NCI-H2171 (cell line): Measurements from ENCODE around the gene ZNF618.
A peak's percentile ranks its signal among the peaks of the same experiment; 100 is the strongest.

Source experiments
- DNase-seq: peaks from one replicate; lab custom pipeline; 2025; lab: John Stamatoyannopoulos, UW

ZNF618 gene

DNA sequence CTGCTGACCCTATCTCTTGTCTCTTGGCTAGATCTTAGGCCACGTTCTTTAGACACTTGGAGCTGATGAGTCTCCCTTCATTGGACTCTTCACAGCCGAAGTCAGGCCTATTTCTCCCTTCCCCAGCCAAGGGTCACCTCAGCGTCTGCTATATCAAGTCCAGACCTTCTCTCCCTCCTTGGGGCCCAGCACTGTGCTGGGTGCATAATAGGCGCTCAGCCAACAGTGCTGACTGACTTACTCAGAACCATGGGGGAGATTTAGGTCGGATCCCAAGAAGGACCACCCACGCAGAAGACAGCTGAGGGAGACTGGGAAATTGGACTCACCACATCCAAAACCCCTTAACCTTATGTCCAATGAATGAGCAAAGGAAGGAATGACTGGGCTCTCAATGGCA, 207.6 kb downstream of the ZNF618 start:
- no peak for DNase-seq

DNA sequence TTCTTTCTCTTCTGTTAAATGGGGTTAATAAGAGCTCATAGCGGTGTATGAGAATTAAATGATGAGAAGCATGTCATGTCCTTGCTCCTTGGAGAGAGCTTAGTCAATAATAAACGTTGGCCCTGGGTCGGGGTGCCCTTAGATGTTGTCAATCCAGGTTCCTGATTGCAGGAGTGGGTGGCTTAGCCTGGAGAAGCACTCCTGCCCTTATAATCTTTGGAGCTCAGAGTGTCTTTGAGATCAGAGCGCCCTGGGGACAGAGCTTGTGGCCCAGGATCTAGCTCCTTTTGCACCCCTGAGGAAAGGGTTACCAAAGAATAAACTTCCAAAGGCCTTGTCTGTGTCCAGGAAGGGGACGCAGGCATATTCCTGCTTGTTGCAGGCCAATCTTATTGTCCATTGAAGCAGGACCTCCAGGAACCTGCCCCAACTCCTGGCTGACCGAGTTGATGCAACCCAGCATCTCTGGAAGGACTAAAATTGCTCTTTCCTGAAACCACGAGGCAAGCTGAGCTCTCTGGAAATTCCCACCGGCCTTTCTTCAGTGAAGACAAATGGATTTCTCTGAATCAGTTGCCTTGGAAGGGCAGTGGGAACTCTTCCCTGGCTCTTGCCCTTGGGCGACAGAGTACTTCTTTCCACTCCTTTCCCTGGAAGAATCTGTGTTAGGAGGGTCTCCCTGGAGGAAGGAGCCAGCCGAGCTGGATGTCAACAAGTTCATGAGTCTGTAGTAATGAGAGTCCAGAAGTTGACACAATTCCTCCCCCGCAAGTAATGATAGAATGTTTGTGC, 208.4 kb downstream of the ZNF618 start:
- DNase-seq = no peak

DNA sequence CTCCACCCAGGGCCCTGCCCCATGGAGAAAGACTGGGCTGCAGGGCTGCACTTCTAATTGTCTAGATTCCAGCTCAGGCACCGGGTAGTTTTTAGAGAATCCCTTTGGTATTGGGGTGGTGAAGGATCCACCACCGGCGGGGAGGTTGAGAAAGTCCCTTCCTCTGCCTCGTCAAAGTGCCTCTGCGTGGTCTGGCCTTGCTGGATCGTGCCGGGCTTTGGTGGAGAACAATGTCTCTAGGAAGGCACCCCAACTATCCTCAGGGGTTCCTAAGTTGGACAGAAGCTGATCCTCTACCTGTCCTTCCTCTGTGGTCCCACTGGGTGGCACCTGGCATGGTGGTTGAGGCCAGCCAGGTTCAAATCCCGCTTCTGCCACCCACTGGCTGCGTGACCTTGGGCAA, 209.3 kb downstream of the ZNF618 start:
- DNase-seq = no peak

DNA sequence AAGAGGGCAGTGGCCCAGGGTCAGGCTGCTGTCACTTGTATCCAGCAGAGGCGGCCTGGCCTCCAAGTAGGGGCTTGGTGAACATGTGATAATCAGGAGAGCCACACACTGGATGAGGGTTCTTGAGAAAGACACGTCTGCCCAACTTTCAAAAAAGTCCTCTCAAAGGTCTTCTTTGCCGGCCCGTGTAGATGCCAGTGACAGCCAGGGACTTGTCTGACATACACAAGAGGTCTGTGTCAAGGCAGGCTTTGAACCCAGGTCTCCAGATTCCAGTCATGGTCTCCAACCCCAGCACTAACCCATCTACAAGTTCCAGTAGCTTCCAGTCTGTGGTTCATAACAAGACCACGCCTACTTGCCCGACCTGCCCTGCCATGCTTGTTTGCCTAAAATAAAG, 209.9 kb downstream of the ZNF618 start:
- no peak for DNase-seq

DNA sequence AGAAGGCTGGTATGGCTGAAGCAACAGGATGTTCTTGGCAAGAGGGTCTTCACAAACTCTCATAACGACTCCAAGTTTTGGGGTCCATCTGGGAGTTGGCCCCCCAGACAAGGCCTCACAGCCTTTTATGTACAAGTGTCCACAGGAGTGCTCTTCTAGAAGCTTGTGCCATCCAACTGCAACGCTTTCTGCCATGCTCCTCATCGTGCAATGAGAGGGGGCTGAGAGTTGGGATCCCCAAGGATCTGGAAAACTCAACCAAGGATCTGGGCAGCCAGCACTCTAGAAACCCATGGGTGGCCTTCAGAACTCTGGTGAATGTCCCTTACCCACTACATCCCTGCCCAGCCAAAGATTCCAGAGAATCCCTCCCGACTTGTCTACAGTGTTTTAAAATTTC, 210.5 kb downstream of the ZNF618 start:
- no peak for DNase-seq

DNA sequence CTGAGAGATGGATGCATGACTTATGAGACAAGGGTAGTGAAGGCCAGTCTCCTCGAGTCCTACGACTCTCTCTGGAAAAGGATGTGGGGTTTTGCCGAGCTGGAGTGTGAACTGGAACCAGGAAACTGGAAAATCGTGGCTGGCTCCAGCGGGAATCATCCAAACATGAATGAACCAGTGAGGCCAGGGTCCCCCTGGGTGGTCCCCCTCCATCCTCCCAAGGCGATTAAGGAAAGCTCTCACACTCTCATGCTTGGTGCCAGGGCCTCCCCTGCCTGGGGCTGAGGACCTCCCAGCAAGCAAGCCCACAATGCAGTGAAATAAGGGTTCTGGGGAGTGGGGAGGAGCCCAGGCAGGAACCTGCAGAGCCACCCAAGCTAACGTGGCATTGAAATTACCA, 211.6 kb downstream of the ZNF618 start:
- DNase-seq = no peak

DNA sequence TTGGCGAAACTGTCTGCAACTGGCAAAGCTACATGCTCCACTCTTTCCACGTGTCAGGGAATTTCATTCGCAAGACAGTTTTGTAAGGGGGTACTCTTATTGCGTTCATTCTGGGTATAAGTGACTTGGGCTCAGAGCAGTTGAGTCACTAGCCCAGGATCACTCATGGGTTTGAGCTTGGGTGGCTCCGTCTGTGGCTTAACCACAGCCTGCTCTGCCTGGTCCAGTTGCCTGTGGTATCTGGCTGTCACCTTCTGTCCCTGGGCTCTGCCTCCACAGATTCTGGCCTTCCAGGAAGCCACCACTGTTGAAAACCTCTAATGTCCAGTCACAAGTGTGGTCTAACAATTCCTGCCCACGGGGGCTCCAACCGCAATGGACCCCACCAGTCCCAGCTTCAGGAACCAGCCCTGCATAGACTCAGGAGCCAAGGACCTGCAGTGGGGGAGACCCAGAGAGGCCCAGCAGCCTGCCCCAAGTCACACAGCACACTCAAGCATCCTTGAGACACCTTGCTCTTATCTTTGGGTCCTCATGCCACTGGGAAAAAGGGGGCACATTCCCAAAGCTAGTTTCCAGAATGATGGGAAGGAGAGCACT, 212.6 kb downstream of the ZNF618 start:
- no peak for DNase-seq

DNA sequence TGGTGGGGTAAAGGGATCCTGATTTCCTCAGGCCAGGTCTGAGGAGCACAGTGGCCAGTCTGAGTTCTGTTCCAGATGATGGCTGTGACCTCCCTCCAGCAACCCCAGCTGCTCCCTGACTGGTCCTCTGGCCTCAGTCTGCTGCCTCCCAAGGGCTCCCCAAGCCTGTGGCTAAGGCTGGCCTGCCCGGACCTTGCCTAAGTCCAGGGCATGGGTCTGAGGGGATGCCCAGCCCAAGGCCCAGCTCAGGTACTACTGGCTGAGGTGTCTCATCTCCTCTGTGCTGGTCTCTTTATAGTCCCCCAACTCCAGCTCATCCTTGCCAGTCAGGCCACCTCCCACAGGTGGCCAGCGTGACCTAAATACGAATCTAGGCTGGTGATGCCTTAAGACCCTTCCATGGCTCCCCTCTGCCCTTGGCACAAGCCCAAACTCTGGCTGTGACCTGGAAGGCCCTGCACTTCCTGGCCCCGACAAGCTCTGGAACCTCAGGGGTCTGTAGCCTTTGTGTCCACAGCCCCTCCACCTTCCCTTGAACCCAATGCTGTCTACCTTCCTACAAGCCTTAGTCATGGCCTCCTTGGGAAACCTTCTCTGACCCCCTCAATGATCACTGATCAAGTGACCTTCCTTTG, 213.2 kb downstream of the ZNF618 start:
- DNase-seq = no peak

DNA sequence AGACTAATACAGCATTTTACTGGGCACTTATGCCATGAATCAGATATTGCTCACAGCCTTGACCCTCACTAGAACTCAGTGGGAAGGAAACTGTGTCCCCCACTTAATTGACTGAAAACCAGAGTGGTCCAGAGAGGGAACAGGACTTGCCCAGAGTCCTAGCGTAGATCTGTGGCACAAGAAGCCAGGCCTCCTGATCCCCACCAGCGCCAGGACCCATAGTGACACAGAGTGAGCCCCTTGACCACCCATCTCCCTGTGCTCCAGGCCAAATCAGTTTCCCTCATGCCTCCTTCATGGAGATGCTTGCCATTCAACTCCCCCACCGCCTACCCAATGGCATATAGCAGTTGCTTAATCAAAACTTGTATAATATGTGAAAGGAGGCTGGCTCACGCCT, 214.7 kb downstream of the ZNF618 start:
- no peak for DNase-seq

DNA sequence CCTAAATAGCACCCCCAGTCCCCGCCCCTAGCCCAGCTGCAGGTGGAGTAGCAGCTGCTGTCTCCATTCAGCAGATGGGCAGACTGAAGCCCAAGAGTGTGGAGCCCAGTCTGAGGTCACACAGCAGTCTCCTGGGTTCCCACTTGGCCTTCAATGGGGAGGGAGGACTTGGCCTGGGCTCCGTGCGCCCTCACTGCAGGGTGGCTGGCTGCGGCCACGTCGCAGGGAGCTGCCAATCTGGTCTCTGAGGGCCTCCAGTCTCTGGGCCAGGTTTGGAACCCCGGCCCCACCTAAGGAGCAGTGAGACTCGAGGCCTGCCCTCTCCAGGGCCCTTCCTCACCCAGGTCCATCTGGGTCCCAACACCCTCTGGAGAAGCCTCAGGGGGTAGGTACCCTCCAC, 215.6 kb downstream of the ZNF618 start:
- DNase-seq = no peak

DNA sequence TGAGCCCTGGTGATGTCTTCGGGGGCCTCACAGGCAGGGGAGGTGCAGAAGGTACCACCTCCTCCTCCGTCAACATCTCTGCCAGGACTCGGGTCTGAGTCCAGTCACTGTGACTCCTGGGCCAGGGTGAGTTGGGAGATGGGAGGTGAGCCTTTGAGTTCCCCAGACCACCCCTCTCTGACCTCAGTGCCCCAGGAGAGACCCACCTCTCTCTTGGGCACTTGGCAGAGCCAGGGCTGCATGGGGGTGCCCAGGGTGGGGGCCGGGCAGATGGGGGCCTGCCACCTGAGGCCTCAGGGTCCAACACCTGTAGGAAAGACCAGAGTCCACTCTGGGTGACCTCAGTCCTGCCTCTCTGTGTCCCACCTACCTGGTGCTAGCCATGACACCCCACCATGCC, 216.2 kb downstream of the ZNF618 start:
- no peak for DNase-seq

DNA sequence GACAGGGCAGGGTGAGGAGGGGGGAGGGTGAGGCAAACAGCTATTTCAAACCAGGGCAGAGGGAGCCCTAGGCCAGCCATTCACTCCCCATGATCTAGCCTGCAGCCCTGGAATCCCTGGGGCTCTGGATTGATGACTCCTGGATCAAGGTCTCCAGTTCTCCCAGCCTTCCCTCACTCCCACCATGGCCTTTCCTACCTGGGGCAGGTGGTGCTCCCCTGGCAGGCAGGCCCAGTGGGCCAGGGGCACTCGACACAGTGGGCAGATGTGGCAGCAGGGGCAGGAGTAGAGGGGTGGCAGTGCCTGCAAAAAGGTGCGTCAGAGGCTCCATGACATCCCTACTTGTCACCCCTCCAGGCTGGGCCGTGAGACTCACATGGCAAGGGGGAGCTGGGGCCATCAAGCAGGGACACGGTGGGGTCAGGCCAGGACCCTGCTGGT, 216.9 kb downstream of the ZNF618 start:
- DNase-seq = no peak

DNA sequence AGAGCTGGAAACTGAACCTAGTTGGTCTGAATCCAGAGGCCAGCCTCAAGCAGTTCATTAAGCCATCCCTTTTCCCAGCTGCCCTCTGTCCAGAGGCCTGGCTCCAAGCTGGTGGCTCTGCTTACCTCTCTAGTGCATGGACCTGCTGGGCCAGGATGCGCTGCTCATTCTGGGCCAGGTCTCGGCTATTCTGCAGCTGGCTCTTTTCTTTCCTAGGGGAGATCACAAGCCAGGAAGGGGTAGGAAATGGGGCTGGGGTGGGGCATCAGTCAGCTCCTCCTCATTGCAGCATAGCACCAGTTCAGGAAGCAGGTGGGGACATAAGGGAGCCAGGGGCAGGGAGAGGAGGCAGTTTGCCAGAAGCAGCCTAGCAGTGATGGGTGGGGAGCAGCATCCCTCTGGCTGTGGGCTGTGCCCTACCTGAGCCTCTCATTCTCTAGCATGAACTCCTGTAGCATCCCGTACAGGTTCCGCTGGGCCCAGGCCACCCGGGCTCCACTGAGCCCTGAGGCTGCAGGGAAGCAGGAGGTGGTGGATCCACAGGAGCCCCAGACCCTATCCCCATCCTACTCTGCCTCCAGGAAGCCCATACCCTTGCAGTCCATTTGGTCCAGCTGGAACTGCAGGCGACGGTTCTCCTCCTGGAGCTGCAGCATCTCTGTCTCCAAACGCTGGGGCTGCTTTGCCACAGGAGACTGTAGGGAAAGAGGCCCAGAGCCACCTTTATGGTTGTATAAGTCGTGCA, 217.8 kb downstream of the ZNF618 start:
- DNase-seq = no peak

DNA sequence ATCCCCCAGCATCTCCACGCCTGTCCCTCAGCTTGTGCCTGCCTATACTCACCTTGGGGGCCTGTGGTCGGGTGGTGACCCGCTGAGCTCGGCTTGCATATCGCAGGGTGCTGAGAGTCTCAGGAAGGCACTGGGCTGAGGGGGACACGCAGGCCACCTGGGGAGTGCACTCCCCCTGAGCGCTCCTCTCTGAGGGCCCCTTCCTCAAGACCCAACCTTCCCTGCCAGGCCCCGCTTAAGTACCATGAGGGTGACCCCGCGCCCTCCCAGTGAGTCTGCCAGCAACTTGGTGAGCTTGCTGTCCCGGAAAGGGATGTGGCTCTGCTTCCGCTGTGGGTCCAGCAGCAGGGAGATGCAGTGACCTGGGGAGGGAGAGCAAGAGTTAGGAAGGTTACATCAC, 218.9 kb downstream of the ZNF618 start:
- no peak for DNase-seq

DNA sequence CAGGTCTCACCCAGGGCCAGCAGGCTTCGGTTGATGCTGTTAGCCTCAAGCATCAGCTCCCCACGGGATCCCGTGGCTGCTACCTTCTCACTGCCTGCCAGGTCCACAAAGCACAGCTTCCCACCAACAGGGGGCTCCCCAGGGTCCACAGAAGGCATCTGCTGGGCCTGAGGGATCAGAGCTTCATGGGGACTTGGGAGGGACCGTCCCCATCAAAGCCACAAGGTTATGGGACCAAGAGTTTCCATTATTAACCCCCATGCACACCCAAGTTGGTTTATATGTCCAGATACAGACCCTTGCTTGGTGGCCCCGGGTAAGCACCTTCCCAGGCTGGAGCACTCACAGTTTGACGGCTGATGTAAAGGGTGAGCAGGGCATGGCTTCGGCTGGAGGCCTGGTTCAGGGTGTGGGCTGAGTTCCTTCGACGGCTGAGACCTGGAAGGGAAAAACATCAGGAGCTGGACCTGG, 220.0 kb downstream of the ZNF618 start:
- DNase-seq = no peak

DNA sequence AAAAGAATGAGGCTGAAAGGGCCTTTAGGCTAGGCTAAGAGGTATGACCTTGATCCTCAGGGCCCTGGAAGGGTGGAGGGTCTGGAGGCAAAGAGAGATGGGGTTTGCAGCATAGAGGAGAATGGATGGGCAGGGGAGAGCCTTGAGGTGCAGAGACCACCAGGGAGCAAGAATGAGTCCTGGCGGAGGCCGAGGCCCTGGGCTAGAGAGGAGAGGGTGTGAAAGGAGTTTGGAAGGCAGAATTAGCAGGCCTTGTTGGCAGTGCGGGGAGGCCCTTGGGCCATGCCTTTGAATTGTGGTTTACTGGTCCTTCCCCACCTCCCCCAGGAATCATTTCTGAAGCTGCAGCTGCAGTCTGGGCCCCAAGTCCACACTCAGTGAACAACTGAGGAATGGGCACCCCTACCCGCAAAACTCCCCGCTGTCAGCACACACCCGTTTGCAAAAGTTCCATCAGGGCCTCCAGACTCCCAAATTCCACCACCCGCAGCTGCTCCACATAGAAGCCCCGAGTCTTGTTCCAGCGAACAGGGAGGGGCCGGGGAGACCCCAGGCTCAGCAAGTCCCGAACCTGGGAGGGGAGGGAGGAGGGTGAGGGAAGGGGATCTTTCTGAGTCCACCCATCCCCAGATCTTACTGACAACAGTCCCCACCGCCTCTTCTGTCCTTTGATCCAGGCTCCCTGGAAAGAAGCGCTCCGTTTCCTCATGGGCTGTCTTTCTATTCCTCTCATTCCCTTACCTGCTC, 220.9 kb downstream of the ZNF618 start:
- no peak for DNase-seq

DNA sequence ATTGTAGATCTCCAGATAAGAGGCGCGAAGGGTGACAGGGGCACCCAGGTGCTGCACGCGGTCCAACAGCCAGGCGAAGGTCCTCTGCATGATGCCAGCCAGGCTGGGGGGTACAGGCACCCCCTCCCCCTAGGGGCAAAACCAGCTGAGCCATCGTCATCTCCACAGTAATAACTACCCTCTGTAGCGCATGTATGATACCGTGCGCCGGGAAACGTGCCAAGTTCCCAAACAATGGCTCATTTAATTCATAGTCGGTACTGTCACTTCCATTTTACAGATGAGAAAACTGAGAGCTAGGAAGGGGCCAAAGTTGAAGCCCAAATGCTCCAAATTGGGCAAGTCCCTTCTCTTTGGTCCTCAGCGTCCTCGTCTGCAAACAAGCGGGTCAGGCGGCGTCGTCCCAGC, 221.5 kb downstream of the ZNF618 start:
- peak; percentile 20 for DNase-seq

DNA sequence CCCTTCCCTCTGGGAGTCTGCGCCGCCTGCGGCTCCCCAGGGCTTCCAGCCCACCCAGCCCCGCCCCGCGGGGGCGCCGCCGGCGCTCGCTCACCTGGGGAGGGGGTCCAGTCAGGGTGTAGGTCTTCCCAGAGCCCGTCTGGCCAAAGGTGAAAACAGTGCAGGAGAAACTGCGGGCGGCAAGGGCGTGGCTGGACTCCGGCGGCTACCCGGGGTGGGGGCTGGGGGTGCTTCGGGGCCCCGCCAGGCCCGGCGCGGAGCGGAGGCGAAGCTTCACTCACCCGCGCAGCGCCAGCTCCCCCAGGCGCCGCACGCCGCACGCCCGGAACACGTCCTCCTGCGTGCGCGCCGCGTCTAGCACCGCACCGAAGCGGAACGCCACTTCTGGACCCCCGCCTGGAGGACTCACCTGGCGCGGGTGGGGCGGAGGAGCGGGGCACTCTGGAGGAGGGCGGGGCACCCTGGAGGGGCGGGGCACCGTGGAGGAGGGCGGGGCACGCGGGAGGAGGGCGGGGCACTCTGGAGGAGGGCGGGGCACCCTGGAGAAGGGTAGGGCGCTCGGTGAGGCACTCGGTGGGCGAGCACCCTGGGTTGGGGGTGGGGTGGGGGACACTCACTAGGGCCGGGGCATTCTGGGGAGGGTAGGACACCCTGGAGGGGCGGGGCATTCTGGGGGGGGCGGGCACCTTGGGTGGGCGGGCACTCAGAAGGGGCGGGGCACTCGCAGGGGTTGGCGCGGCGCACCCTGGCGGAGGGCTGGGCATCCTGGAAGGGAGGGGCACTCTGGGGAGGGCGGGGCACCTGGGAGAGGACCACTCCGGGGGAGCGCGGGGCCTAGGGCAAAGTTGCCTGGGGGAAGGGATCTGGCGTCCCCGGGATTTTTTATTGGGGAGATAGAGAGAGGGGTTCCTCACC, 222.2 kb downstream of the ZNF618 start:
- DNase-seq = peak; percentile 93

DNA sequence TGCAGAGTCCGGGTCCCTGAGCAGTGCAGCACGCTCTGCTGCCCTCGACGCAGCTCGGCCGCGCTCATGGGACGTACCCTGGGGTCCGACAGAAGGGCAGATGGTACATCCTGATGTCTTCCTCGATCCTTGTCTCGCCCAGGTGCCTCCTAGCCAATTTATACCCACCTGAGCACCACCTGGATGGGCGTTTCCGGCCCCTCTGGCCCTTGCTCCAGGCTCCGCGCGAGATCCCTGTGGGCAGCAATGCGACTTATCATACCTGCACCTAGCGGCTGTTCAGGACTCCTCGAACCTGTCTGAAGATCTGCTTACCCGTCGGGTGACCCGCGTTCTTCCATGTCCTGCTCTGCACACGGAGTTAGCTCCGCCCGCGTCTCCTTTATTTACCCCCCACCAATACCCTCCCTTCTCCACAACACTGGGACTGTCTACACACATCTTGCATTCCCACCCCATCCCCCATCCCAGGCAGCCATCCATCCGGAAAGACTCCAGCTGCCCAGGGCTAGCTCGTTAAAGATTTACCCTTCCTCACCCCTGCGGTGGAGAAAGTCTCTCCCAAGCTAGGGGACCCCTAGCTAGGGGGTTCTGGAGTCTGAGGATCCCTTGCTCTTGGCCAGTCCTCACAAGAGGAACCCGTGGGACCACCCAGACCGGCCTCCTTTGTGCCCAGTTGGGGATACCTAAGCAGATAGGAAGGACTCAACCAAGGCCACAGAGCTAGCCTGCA, 223.0 kb downstream of the ZNF618 start, which contains the start of gene KIF12:
TSS of gene KIF12 (minus strand) at position 357 of the 733 bp plus-strand sequence. CDS start at position 341, 16 bp downstream.
- DNase-seq = peak; percentile 93
